ENCODE measurements around the gene HAUS7.

GRCh38 chrX:153512501-153512893 is 42.1 kb upstream of the HAUS7 start:
- TF ChIP-seq, protein P1, sequence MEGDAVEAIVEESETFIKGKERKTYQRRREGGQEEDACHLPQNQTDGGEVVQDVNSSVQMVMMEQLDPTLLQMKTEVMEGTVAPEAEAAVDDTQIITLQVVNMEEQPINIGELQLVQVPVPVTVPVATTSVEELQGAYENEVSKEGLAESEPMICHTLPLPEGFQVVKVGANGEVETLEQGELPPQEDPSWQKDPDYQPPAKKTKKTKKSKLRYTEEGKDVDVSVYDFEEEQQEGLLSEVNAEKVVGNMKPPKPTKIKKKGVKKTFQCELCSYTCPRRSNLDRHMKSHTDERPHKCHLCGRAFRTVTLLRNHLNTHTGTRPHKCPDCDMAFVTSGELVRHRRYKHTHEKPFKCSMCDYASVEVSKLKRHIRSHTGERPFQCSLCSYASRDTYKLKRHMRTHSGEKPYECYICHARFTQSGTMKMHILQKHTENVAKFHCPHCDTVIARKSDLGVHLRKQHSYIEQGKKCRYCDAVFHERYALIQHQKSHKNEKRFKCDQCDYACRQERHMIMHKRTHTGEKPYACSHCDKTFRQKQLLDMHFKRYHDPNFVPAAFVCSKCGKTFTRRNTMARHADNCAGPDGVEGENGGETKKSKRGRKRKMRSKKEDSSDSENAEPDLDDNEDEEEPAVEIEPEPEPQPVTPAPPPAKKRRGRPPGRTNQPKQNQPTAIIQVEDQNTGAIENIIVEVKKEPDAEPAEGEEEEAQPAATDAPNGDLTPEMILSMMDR (conservative IDR thresholded peaks at IDR 0.05; ENCODE audit: low read length): no peak
- TF ChIP-seq EZH2phosphoT487 (IDR thresholded peaks at IDR 0.05; ENCODE audit: borderline replicate concordance, low read depth, low read length): no peak
